ENCODE measurements around the gene GOSR1. TPM values are rescaled to one million over a fixed set of nuclear protein-coding genes. Genes with fewer than 3 reads are reported as not detected.

The GOSR1 gene
- total RNA-seq (ENCODE audit: unreplicated experiment): 46.1 TPM
- long read RNA-seq, full-length matches to known transcripts: 8 of 15 reads
- long read RNA-seq, partial matches to known transcripts: 3 of 15 reads
- long read RNA-seq, other reads (novel, unspliced or antisense): 4 of 15 reads

GRCh38 chr17:30477083-30477773, at the start of gene GOSR1:
GOSR1 (plus strand) TSS chr17:30477408; CDS start chr17:30477434, 26 bp downstream.
- H3K27me3 Mint-ChIP-seq (ENCODE audit: unreplicated experiment): peaks cover 3% of the 10 kb centered on the region
- H3K36me3 Mint-ChIP-seq (ENCODE audit: unreplicated experiment): no peaks in the 10 kb centered on the region
- peaks cover 8% of the 10 kb centered on the region for H3K4me1 Mint-ChIP-seq (ENCODE audit: low read depth, unreplicated experiment)
- peak within 1 kb of the TSS; percentile 98 for H3K27ac Mint-ChIP-seq (ENCODE audit: unreplicated experiment)
- H3K9me3 Mint-ChIP-seq (ENCODE audit: unreplicated experiment): no peaks in the 10 kb centered on the region
- DNase-seq: peak; percentile 91
- H3K4me3 Mint-ChIP-seq (ENCODE audit: unreplicated experiment): peak within 1 kb of the TSS; percentile 97
- peak; percentile 72 for TF ChIP-seq CTCF (IDR thresholded peaks at IDR 0.05; ENCODE audit: partially characterized antibody, unreplicated experiment)

DNA sequence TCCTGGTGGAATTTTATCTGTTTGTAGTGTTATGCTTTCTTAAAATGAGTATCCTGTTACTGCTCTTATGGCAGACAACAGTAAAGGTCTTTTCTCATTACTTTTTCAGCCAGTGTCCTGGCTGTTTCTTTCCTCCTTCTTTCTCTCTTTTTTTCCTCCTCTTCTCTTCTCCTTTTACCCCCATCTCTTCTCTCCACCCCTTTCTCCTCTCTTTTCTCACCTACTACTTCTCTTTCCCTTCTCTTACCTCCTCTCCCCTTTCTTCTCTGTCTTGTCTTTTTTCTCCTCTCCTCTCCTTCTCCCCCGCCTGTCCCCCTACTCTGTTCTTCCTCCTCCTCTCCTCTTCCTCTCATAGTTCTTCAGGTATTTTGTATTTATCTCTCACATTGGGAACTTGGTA, 49.6 kb upstream of the GOSR1 start:
- DNase-seq: no peak
- H3K27ac Mint-ChIP-seq (ENCODE audit: unreplicated experiment): no peak overlapping the region
- H3K4me1 Mint-ChIP-seq (ENCODE audit: low read depth, unreplicated experiment): peaks cover 3% of the 10 kb centered on the region
- H3K4me3 Mint-ChIP-seq (ENCODE audit: unreplicated experiment): no peak overlapping the region
- no peaks in the 10 kb centered on the region for H3K27me3 Mint-ChIP-seq (ENCODE audit: unreplicated experiment)
- H3K36me3 Mint-ChIP-seq (ENCODE audit: unreplicated experiment): no peaks in the 10 kb centered on the region
- no peaks in the 10 kb centered on the region for H3K9me3 Mint-ChIP-seq (ENCODE audit: unreplicated experiment)
- no peak for TF ChIP-seq CTCF (IDR thresholded peaks at IDR 0.05; ENCODE audit: partially characterized antibody, unreplicated experiment)

- no peak for TF ChIP-seq CTCF (IDR thresholded peaks at IDR 0.05; ENCODE audit: partially characterized antibody, unreplicated experiment)
- Mint-ChIP-seq H3K36me3 (ENCODE audit: unreplicated experiment) (no peaks in the 10 kb centered on the region), H3K27ac (ENCODE audit: unreplicated experiment) (no peak overlapping the region), H3K4me1 (ENCODE audit: low read depth, unreplicated experiment) (peaks cover 3% of the 10 kb centered on the region), H3K4me3 (ENCODE audit: unreplicated experiment) (no peak overlapping the region), H3K9me3 (ENCODE audit: unreplicated experiment) (no peaks in the 10 kb centered on the region), H3K27me3 (ENCODE audit: unreplicated experiment) (no peaks in the 10 kb centered on the region)
- DNase-seq: no peak
Observed at GRCh38 chr17:30429155-30429554, 48.1 kb upstream of the GOSR1 start.

- DNase-seq: no peak
- no peak overlapping the region for H3K27ac Mint-ChIP-seq (ENCODE audit: unreplicated experiment)
- H3K9me3 Mint-ChIP-seq (ENCODE audit: unreplicated experiment): no peaks in the 10 kb centered on the region
- no peaks in the 10 kb centered on the region for H3K4me1 Mint-ChIP-seq (ENCODE audit: low read depth, unreplicated experiment)
- TF ChIP-seq CTCF (IDR thresholded peaks at IDR 0.05; ENCODE audit: partially characterized antibody, unreplicated experiment): no peak
- H3K27me3 Mint-ChIP-seq (ENCODE audit: unreplicated experiment): no peaks in the 10 kb centered on the region
- H3K4me3 Mint-ChIP-seq (ENCODE audit: unreplicated experiment): no peak overlapping the region
- H3K36me3 Mint-ChIP-seq (ENCODE audit: unreplicated experiment): no peaks in the 10 kb centered on the region
Observed at GRCh38 chr17:30433514-30433913, 43.7 kb upstream of the GOSR1 start.

GRCh38 chr17:30436729-30437128, 40.5 kb upstream of the GOSR1 start:
- no peaks in the 10 kb centered on the region for H3K36me3 Mint-ChIP-seq (ENCODE audit: unreplicated experiment)
- no peak overlapping the region for H3K27ac Mint-ChIP-seq (ENCODE audit: unreplicated experiment)
- no peak for TF ChIP-seq CTCF (IDR thresholded peaks at IDR 0.05; ENCODE audit: partially characterized antibody, unreplicated experiment)
- H3K9me3 Mint-ChIP-seq (ENCODE audit: unreplicated experiment): no peaks in the 10 kb centered on the region
- no peak for DNase-seq
- H3K27me3 Mint-ChIP-seq (ENCODE audit: unreplicated experiment): no peaks in the 10 kb centered on the region
- no peak overlapping the region for H3K4me3 Mint-ChIP-seq (ENCODE audit: unreplicated experiment)
- no peaks in the 10 kb centered on the region for H3K4me1 Mint-ChIP-seq (ENCODE audit: low read depth, unreplicated experiment)

Measured in glutamatergic neuron (in vitro differentiated cells).